Measurements from ENCODE around the gene SCUBE2.
"Not testable (repeated sequence)": the region's sequence is repeated elsewhere in the genome, so short reads cannot be mapped to it uniquely, and the experiment has no call there.

The SCUBE2 gene

DNA sequence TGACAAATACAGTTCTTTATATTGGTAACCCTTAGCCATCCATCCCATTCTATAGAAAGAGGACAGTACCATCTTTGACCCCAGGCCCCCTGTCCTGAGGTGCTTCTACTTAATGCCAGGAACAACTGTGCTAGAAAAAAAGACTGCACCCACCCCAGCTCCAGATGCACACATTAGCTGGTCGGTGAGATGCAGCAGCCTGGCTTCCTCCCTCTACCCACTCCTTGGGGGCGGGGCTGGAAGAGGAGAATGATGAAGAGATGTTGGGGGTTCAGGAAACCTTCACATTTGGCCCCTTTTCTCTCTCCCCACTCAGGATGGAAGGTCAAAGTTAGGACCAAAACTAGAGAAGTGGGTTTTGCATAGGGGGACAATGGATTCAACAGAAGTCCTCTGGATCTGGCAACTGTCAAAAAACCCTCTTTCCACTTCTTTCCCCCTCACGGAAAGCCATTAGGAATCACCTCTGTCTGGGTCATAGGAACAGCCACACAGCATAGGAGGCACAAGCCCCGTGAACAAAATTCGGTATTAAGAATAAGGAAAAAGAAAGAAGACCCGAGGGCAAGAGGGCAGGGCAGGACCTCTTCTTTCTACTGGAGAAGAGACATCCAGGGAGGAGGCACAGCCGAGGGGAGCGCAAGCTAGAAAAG, 88.4 kb downstream of the SCUBE2 start:
- peak; percentile 24 for DNase-seq

DNA sequence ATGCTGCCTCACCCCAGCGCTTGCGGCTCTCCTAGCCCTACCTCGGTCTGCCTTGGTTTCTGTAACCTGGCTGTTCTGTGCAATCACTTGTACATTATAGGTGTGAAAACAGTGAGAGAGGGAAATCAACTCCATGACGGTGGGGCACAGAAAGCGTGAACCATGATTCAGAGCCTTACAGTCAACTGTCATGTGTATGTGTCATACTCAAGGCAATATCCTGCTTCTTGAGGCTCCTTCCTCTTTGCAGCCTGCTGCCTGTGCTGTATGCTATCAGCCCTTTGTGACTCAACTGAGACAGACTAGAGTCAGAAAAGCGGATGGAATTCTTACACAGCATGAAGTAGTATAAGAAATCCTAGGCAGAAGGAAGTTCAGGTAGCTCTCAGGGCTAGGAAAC, 89.7 kb downstream of the SCUBE2 start:
- no peak for DNase-seq

- DNase-seq: no peak
Measured at GRCh38 chr11:8998017-8998416, 93.4 kb downstream of the SCUBE2 start.

DNA sequence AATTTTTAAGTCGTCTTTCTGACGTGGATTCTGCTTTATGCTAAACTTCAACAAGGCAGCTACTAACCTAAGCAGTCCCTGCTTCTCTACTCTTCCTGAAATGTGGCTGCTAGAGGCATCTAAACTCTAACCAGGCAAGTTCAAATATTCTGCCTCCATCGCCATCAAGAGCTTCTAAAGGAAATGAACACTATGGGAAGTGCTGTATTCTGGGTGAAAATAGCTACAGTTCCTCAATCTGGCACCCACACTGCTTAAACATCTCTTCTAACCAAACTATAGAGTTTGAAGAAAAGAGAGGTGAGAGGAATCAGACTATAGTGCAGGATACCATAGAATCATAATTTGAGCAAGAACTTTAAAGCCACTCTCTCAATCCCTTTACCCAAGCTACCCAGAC, 93.9 kb downstream of the SCUBE2 start:
- no peak for DNase-seq

DNA sequence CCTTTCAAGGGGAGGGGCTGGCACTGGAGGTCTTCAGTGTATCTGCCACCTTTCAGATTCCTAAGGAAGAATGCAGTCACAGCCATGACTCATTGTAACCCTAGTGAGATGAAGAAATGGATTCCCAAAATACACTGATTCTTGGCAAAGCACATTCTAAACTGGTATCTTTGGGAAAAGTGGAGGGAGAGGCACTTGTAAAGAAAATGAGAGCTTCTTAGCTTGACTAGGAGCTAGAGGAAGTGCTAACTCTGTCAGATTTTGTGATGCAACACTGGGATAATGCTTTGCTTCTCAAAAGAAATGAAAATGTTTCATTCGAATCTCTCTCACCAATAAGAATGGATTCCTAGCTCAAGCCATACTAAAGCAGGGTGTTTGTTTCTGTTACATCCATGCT, 101.9 kb downstream of the SCUBE2 start:
- no peak for DNase-seq

DNA sequence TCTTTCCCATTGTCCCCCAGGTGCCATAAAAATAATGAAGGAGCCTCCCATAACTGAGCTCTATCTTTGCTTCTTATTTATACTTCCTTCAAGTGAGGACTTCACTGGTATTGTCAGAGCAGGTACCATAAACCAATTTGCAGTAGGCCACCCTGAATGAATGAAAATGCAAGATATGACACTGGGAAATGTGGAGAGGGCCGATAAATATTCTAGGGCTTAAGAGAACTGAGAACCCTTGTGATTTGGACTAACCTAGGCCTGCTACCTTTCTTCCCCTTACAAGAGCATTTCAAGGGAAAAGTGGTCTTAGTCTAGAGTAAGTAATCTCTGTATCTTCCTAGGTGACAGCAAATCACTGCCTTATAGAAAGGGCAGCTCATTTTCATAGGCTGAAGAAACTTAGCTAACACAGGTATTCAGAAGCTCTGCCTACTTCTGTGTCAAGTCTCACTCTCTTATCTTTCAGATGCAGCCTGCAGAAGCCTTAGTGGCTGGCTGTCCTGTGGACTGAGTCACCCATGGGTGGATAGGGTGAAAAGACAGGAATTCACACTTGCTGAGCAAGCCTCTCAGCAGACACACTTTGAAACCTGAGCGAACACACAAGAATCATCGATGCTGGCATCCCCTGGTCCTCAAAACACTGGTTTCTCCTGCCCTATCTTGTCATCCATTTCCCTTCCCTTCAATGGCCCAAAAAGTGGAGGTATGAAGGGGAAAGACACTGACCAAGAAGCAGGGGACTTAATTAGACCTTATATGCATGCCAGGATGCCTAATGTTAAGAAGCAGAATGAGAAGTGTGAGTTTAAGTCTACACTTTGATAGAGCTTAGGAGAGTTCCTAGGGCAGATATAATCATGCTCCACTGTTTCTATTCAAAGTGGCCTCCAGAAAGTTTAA, 102.8 kb downstream of the SCUBE2 start:
- DNase-seq: no peak

DNA sequence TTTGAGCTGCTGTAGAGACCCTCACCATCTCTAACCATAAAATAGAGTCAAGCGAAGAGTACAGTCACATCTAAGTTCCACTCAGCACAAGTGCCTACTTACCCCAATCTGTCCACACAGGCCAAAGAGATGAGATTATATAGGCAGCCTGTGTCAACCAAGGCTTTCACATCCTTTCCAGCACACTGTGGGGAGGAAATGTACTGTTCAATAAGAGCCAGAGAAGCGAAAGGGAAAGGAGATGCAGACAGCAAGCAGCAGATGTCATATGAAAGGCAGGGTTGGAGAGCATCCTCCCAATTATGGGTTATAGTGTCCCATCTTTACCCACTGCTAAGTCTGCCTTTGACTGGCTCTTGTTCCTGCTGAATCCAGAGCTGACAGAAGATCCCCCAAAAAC, 104.0 kb downstream of the SCUBE2 start:
- DNase-seq: no peak

- DNase-seq: not testable (repeated sequence)
Measured at GRCh38 chr11:8986772-8987171, 104.6 kb downstream of the SCUBE2 start.

DNA sequence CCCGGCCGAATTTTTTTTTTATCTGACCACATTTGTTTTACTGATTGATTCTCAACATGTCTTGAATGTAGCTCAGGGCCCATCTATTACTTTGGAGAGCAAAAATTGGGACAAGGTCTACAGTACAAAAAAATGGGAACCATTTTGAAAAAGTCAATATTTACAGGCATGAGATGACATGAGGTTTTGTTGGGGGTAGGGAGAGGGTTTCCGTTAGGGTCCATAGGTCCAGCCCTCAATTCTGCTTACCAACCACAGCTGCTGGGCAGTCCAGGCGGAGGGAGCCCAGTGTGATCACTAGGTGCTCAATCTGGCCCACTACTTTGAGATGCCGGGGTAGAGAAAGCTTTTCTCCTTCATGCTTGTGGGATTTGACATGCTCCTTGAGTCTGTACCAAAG, 105.9 kb downstream of the SCUBE2 start:
- no peak for DNase-seq

DNA sequence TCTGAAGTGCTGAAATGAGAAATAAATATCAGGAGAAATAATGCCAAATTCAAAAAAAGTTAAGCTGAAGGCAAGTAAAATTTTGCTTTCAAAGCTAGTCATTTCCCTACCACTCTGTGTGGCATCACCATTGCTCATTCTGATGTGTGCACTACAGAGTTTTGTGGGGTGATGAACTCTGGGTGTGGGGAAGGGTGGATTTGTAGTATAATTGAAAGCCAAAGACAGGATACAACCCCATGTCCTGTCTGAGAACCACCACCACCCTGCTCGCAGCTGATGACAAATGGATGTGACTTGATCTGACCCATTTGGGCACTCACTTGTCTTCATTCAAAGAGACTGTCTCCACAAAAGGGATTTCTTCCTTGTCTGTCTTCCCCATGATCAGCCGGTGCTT, 107.8 kb downstream of the SCUBE2 start:
- no peak for DNase-seq

DNA sequence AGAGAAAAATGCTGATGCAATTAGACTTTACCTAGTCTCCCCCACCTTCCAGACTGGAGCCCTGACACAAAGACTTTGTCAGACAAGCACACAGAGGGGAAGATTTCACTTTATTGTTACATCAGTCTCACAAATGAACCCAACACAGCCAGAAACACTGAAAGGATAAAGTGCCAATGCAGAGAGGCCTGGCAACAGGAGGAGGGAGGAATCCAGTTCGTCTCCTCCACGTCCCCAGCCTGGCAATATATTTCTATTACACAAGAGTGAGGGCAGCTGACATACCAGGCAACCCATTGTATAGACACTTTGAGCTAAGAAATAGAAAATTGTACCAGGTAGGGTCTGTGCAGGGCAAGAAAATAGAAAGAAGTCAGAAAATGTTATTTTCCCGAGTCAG, 110.9 kb downstream of the SCUBE2 start:
- DNase-seq: no peak

DNA sequence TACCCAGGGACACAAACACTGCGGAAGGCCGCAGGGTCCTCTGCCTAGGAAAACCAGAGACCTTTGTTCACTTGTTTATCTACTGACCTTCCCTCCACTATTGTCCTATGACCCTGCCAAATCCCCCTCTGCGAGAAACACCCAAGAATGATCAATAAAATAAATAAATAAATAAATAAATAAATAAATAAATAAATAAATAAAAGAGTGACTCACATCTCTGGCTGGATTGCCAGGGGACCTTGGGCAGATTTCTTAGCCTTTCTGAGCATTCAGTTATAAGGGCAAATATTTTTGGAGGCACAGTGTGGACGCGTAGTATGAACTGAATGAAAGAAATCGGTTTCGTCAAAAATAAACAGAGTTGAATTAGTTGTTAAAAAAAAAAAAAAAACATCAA, 112.0 kb downstream of the SCUBE2 start:
- DNase-seq: not testable (repeated sequence)

DNA sequence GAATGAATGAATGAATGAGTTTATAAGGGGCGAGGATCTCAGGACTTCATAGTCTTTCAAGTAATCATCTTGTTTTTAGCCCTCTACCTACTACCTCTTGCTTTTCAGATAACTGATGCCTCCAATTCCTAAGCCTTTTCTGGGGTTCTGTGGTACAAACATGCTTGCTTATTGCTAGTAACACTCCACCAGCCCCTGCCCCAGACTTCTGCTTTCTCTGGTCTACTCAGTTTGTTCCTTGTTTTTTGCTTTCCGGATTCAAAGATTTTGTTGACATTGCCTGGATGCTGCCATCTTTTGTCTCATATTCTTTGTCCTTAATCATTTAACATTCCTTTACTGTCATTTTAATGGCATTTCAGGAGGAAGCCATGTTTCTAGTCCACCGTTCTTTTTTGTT, 118.3 kb downstream of the SCUBE2 start:
- DNase-seq: no peak

DNA sequence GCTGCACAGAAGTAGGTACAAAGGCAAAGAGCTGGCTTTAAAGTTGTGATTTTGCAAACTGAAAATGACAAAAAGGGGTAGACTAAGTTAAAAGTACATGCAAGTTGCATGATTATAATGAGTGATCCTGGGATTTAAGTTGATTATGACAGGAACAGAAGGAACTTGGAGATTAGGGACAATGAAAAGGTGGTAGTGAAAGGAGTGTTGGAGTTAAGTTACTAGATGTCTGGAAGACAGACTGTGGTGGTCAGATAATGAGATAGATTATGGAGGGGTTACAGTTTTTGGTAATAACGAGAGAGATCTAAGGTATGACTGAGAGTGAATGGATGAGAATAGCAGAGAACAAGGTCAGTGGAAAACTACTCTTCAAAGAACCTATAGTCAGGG, 119.5 kb downstream of the SCUBE2 start:
- no peak for DNase-seq

GRCh38 chr11:8971196-8971923, 120.0 kb downstream of the SCUBE2 start:
- no peak for DNase-seq
